ENCODE data around the gene PEX26. TPM values are rescaled to one million over a fixed set of nuclear protein-coding genes. Genes with fewer than 3 reads are reported as not detected.

PEX26 gene
- polyA plus RNA-seq, 1 donor from 2014 or later = 30.2 TPM

DNA sequence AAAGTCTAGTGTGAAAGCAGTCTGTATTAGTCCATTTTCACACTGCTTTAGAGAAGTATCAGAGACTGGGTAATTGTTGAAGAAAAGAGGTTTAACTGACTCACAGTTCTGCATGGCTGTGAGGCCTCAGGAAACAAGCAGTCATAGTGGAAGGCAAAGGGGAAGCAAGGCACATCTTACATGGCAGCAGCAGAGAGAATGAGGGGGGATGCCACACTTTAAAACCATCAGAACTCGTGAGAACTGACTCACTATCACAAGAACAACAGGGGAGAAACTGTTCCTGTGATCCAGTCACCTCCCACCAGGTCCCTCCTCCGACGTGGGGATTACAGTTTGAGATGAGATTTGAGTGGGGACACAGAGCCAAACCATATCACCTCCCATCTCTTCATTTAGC, 19.0 kb downstream of the PEX26 start:
- H3K79me2 ChIP-seq (replicated peaks; ENCODE audit: insufficient read depth, low read length) = no peaks in the 10 kb centered on the region
- H3K4me3 ChIP-seq (ENCODE audit: low read length) = no peak overlapping the region
- no peak overlapping the region for H2AFZ ChIP-seq (ENCODE audit: low read depth, low read length)
- no peaks in the 10 kb centered on the region for H3K36me3 ChIP-seq (ENCODE audit: insufficient read depth, low read length)
- TF ChIP-seq, protein P1, sequence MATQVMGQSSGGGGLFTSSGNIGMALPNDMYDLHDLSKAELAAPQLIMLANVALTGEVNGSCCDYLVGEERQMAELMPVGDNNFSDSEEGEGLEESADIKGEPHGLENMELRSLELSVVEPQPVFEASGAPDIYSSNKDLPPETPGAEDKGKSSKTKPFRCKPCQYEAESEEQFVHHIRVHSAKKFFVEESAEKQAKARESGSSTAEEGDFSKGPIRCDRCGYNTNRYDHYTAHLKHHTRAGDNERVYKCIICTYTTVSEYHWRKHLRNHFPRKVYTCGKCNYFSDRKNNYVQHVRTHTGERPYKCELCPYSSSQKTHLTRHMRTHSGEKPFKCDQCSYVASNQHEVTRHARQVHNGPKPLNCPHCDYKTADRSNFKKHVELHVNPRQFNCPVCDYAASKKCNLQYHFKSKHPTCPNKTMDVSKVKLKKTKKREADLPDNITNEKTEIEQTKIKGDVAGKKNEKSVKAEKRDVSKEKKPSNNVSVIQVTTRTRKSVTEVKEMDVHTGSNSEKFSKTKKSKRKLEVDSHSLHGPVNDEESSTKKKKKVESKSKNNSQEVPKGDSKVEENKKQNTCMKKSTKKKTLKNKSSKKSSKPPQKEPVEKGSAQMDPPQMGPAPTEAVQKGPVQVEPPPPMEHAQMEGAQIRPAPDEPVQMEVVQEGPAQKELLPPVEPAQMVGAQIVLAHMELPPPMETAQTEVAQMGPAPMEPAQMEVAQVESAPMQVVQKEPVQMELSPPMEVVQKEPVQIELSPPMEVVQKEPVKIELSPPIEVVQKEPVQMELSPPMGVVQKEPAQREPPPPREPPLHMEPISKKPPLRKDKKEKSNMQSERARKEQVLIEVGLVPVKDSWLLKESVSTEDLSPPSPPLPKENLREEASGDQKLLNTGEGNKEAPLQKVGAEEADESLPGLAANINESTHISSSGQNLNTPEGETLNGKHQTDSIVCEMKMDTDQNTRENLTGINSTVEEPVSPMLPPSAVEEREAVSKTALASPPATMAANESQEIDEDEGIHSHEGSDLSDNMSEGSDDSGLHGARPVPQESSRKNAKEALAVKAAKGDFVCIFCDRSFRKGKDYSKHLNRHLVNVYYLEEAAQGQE (IDR thresholded peaks at IDR 0.05; ENCODE audit: borderline replicate concordance) = no peak
- TF ChIP-seq SMC3 (conservative IDR thresholded peaks at IDR 0.05; ENCODE audit: poor library complexity) (no peak), EP300 (conservative IDR thresholded peaks at IDR 0.05; ENCODE audit: poor library complexity, severe bottlenecking) (no peak), POLR2AphosphoS5 (IDR thresholded peaks at IDR 0.05) (no peak), MXI1 (conservative IDR thresholded peaks at IDR 0.05; ENCODE audit: poor library complexity, severe bottlenecking) (no peak), EZH2 (IDR thresholded peaks at IDR 0.05; ENCODE audit: borderline replicate concordance, insufficient read depth, low read length, poor library complexity, severe bottlenecking) (no peak), RAD21 (conservative IDR thresholded peaks at IDR 0.05) (no peak), TAF1 (IDR thresholded peaks at IDR 0.05; ENCODE audit: low read depth) (no peak)
- TF ChIP-seq, protein P2, sequence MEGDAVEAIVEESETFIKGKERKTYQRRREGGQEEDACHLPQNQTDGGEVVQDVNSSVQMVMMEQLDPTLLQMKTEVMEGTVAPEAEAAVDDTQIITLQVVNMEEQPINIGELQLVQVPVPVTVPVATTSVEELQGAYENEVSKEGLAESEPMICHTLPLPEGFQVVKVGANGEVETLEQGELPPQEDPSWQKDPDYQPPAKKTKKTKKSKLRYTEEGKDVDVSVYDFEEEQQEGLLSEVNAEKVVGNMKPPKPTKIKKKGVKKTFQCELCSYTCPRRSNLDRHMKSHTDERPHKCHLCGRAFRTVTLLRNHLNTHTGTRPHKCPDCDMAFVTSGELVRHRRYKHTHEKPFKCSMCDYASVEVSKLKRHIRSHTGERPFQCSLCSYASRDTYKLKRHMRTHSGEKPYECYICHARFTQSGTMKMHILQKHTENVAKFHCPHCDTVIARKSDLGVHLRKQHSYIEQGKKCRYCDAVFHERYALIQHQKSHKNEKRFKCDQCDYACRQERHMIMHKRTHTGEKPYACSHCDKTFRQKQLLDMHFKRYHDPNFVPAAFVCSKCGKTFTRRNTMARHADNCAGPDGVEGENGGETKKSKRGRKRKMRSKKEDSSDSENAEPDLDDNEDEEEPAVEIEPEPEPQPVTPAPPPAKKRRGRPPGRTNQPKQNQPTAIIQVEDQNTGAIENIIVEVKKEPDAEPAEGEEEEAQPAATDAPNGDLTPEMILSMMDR (IDR thresholded peaks at IDR 0.05; ENCODE audit: poor library complexity, severe bottlenecking) = no peak
- H4K20me1 ChIP-seq (ENCODE audit: insufficient read depth) = no peaks in the 10 kb centered on the region
- no peaks in the 10 kb centered on the region for H3F3A ChIP-seq (ENCODE audit: insufficient read depth, low read length, poor library complexity, severe bottlenecking)
- H3K9me2 ChIP-seq (ENCODE audit: insufficient read depth, low read length) = no peaks in the 10 kb centered on the region
- H3K27me3 ChIP-seq (ENCODE audit: insufficient read depth, low read depth, low read length) = no peaks in the 10 kb centered on the region
- H3K9ac ChIP-seq (ENCODE audit: low read length) = no peak overlapping the region
- H3K9me3 ChIP-seq (ENCODE audit: low read length) = no peaks in the 10 kb centered on the region
- no peak overlapping the region for H3K27ac ChIP-seq (ENCODE audit: low read length)
- no peak overlapping the region for H3K4me2 ChIP-seq (ENCODE audit: low read length)

DNA sequence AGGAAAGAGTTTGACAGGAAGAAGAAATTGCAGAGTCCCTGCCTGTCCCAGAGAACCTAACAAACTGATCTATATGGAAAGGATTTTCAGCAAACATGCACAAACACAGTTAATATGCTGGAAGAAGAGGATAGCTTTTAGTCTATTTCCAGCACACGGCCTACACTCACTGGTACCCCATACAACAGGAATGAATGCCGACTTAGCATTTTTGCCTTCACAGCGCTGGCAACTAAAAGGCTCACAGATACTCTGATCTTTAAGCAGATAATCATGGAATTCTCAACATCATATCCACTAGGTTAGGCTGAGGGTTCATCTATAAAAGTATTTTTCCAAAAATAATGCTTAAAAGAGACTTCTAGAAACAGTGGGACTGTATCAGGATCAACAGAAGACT, 23.0 kb downstream of the PEX26 start:
- Histone ChIP-seq H3K9me3 (ENCODE audit: low read length) (no peaks in the 10 kb centered on the region), H3K9me2 (ENCODE audit: insufficient read depth, low read length) (no peaks in the 10 kb centered on the region), H4K20me1 (ENCODE audit: insufficient read depth) (no peaks in the 10 kb centered on the region), H3K27ac (ENCODE audit: low read length) (no peak overlapping the region), H2AFZ (ENCODE audit: low read depth, low read length) (no peak overlapping the region), H3K27me3 (ENCODE audit: insufficient read depth, low read depth, low read length) (no peaks in the 10 kb centered on the region), H3K4me2 (ENCODE audit: low read length) (no peak overlapping the region), H3K4me3 (ENCODE audit: low read length) (no peak overlapping the region), H3K9ac (ENCODE audit: low read length) (no peak overlapping the region), H3K36me3 (ENCODE audit: insufficient read depth, low read length) (no peaks in the 10 kb centered on the region), H3K79me2 (replicated peaks; ENCODE audit: insufficient read depth, low read length) (no peaks in the 10 kb centered on the region), H3F3A (ENCODE audit: insufficient read depth, low read length, poor library complexity, severe bottlenecking) (no peaks in the 10 kb centered on the region)
- TF ChIP-seq, protein P1 (IDR thresholded peaks at IDR 0.05; ENCODE audit: borderline replicate concordance) = no peak
- TF ChIP-seq EZH2 (IDR thresholded peaks at IDR 0.05; ENCODE audit: borderline replicate concordance, insufficient read depth, low read length, poor library complexity, severe bottlenecking) (no peak), MXI1 (conservative IDR thresholded peaks at IDR 0.05; ENCODE audit: poor library complexity, severe bottlenecking) (no peak), EP300 (conservative IDR thresholded peaks at IDR 0.05; ENCODE audit: poor library complexity, severe bottlenecking) (no peak), RAD21 (conservative IDR thresholded peaks at IDR 0.05) (no peak), POLR2AphosphoS5 (IDR thresholded peaks at IDR 0.05) (no peak), SMC3 (conservative IDR thresholded peaks at IDR 0.05; ENCODE audit: poor library complexity) (no peak), TAF1 (IDR thresholded peaks at IDR 0.05; ENCODE audit: low read depth) (no peak)
- TF ChIP-seq, protein P2 (IDR thresholded peaks at IDR 0.05; ENCODE audit: poor library complexity, severe bottlenecking) = no peak

Measured in neural cell (in vitro differentiated cells).